Ishikawa (cell line): ENCODE measurements around the gene SPPL2C.

Experiments used
- MAX ChIP-seq: IDR thresholded peaks from 2 replicates; pipeline ENCODE4 v1.6.1; 2012
- TF ChIP-seq, protein P1 (sequence below): IDR thresholded peaks from 2 replicates; pipeline ENCODE4 v1.6.1; 2012; ENCODE audit warnings: low read depth, mild to moderate bottlenecking

DNA sequence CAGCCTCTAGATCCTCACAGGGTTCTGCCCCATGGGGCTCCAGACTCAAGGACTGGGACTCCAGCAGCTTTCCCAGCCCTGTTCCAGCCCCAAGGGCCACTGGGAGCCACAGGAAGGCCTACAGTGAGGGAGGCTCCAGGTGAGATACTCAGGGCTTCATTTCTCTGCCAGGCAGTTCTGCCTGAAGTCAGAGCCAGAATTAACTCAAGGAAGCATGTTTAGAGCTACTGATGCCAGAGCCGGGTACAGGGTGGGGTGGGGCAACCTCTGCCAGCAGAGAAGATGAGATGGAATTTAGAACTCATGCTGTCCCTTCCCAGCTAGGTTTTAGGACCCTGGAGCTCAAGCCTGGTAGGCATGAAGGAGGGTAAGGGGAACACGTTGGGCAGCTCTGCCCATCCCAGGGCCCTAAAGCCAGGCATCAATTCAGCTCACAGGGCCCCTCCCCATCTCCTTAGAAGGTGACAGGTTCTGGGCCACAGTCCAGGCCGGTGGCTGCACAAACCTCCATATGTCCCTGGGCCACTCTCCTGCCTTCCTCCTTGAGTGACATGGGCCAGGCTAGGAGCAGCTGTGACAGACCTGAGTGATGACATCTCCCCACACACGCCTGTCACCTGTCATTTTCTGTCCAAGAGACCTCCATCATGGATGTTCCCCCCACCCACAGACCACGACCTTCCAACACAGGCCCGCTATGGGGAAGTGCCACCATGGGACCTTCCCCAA lies 24.5 kb upstream of the SPPL2C start:
- no peak for TF ChIP-seq MAX
- TF ChIP-seq, protein P1, sequence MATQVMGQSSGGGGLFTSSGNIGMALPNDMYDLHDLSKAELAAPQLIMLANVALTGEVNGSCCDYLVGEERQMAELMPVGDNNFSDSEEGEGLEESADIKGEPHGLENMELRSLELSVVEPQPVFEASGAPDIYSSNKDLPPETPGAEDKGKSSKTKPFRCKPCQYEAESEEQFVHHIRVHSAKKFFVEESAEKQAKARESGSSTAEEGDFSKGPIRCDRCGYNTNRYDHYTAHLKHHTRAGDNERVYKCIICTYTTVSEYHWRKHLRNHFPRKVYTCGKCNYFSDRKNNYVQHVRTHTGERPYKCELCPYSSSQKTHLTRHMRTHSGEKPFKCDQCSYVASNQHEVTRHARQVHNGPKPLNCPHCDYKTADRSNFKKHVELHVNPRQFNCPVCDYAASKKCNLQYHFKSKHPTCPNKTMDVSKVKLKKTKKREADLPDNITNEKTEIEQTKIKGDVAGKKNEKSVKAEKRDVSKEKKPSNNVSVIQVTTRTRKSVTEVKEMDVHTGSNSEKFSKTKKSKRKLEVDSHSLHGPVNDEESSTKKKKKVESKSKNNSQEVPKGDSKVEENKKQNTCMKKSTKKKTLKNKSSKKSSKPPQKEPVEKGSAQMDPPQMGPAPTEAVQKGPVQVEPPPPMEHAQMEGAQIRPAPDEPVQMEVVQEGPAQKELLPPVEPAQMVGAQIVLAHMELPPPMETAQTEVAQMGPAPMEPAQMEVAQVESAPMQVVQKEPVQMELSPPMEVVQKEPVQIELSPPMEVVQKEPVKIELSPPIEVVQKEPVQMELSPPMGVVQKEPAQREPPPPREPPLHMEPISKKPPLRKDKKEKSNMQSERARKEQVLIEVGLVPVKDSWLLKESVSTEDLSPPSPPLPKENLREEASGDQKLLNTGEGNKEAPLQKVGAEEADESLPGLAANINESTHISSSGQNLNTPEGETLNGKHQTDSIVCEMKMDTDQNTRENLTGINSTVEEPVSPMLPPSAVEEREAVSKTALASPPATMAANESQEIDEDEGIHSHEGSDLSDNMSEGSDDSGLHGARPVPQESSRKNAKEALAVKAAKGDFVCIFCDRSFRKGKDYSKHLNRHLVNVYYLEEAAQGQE = no peak
